HCT116 (cell line): ENCODE results near the gene TYW1B. TPM values are rescaled to one million over a fixed set of nuclear protein-coding genes. Genes with fewer than 3 reads are reported as not detected.
"Not testable (repeated sequence)": the region's sequence is repeated elsewhere in the genome, so short reads cannot be mapped to it uniquely, and the experiment has no call there.

ENCODE experiments used
- ATAC-seq: fragments of 200-7000 bp; cut with Tn5 transposase; 2 replicates; pipeline ENCODE4 v1.9.1; 2020; ENCODE audit warnings: mild to moderate bottlenecking, moderate library complexity
- BruUV-seq: library from RNA; stranded (reverse); fragments of 400-500 nt; replicated peaks from 2 replicates; lab custom pipeline; 2021; lab: Mats Ljungman, UMichigan
- CTCF ChIA-PET: fragments of 300-600 bp; sonication (Branson Sonifier 250); formaldehyde crosslinking; loops from one replicate; lab custom pipeline; 2021; ENCODE audit warnings: antibody characterized with exemption; lab: Charles Lee
- POLR2A ChIA-PET: fragments of 300-600, 350-600 bp; sonication (Branson Sonifier 250); formaldehyde crosslinking; loops from one replicate; lab custom pipeline; 2021; ENCODE audit warnings: antibody characterized with exemption; lab: Charles Lee
- RAD21 ChIA-PET, 2 experiments: fragments of 300-600 bp; sonication (Branson Sonifier 250); formaldehyde crosslinking; loops; one replicate each; lab custom pipeline; 2023; ENCODE audit warnings: low total read pairs in 2 of 2; ENCODE audit not compliant: uncharacterized antibody in 2 of 2, unreplicated experiment in 2 of 2, low non-redundant PET in 1 of 2; lab: Charles Lee
- DNase-seq: peaks from one replicate; pipeline ENCODE4 v3.0.0-alpha.2; 2010; ENCODE audit warnings: low read depth, low spot score
- H2AFZ ChIP-seq: fragments of 200-600 bp; shearing (Covaris generic), sonication (generic); 2 replicates; pipeline ENCODE4 v1.6.1; 2017; ENCODE audit warnings: low read depth, mixed run types, mixed read lengths, antibody characterized with exemption, low read length; ENCODE audit not compliant: poor library complexity, severe bottlenecking
- H3K27ac ChIP-seq: 2 replicates; pipeline ENCODE4 v1.5.1; 2012; ENCODE audit warnings: low read depth, low read length
- H3K27me3 ChIP-seq: fragments of 200-600 bp; sonication (generic); 2 replicates; pipeline ENCODE4 v1.6.1; 2016; ENCODE audit warnings: mixed run types, low read length, mixed read lengths; ENCODE audit not compliant: insufficient read depth
- H3K36me3 ChIP-seq, 2 experiments: fragments of 200-500 bp in 1 of 2; fragments of 200-600 bp in 1 of 2; sonication (Bioruptor generic) in 1 of 2; sonication (generic) in 1 of 2; 2 replicates each; pipeline versions ENCODE4 v1.5.1 to v1.6.1; 2014 to 2016; ENCODE audit warnings: low read length in 2 of 2, inconsistent platforms in 1 of 2, mixed read lengths in 1 of 2, mixed run types in 1 of 2; ENCODE audit not compliant: insufficient read depth in 2 of 2, control insufficient read depth in 1 of 2
- H3K4me1 ChIP-seq, 2 experiments: fragments of 200-600 bp in 1 of 2; sonication (generic) in 1 of 2; 2 replicates each; pipeline versions ENCODE4 v1.5.1 to v1.6.1; 2012 to 2017; ENCODE audit warnings: low read length in 2 of 2, inconsistent platforms in 1 of 2, mild to moderate bottlenecking in 1 of 2, mixed read lengths in 1 of 2, mixed run types in 1 of 2, moderate library complexity in 1 of 2; ENCODE audit not compliant: insufficient read depth in 2 of 2, control insufficient read depth in 1 of 2
- H3K4me2 ChIP-seq: fragments of 200-600 bp; sonication (generic); 2 replicates; pipeline ENCODE4 v1.6.1; 2017; ENCODE audit warnings: mixed run types, low read length, mixed read lengths
- H3K4me3 ChIP-seq, 2 experiments: fragments of 200-600 bp in 1 of 2; sonication (generic) in 1 of 2; replicated peaks in 1 of 2; 2 replicates each; pipeline ENCODE4 v1.5.1; 2011 to 2016; ENCODE audit warnings: low read length in 2 of 2, control low read depth in 1 of 2, low read depth in 1 of 2, mild to moderate bottlenecking in 1 of 2, mixed read lengths in 1 of 2, mixed run types in 1 of 2
- H3K79me2 ChIP-seq: fragments of 200-600 bp; sonication (generic); 2 replicates; pipeline ENCODE4 v1.6.1; 2017; ENCODE audit warnings: mild to moderate bottlenecking, mixed run types, low read length, moderate library complexity, mixed read lengths; ENCODE audit not compliant: insufficient read depth
- H3K9ac ChIP-seq: fragments of 200-600 bp; sonication (generic); 2 replicates; pipeline ENCODE4 v1.6.1; 2016; ENCODE audit warnings: low read length, mixed read lengths
- H3K9me2 ChIP-seq: fragments of 200-600 bp; sonication (generic), shearing (Covaris generic); 2 replicates; pipeline ENCODE4 v1.6.1; 2017; ENCODE audit warnings: mixed run types, mild to moderate bottlenecking, moderate library complexity; ENCODE audit not compliant: insufficient read depth
- H3K9me3 ChIP-seq, 2 experiments: fragments of 200-500 bp in 1 of 2; fragments of 200-600 bp in 1 of 2; sonication (Bioruptor generic) in 1 of 2; sonication (generic) in 1 of 2; 2 replicates each; pipeline ENCODE4 v1.6.1; 2014 to 2017; ENCODE audit warnings: low read length in 2 of 2, mixed read lengths in 2 of 2, inconsistent platforms in 1 of 2, low read depth in 1 of 2, mild to moderate bottlenecking in 1 of 2, mixed run types in 1 of 2, moderate library complexity in 1 of 2; ENCODE audit not compliant: control insufficient read depth in 1 of 2, insufficient read depth in 1 of 2
- H4K20me1 ChIP-seq: fragments of 200-600 bp; sonication (generic), shearing (Covaris generic); 2 replicates; pipeline ENCODE4 v1.6.1; 2017; ENCODE audit warnings: mixed run types, mild to moderate bottlenecking, moderate library complexity; ENCODE audit not compliant: insufficient read depth
- CBX3 ChIP-seq: IDR thresholded peaks from 2 replicates; pipeline ENCODE4 v1.6.1; 2012; ENCODE audit warnings: low read depth
- ELF1 ChIP-seq: IDR thresholded peaks from 2 replicates; pipeline ENCODE4 v1.6.1; 2012; ENCODE audit warnings: low read depth, borderline replicate concordance
- SP1 ChIP-seq: IDR thresholded peaks from 2 replicates; pipeline ENCODE4 v1.6.1; 2012; ENCODE audit warnings: low read depth
- YY1 ChIP-seq: IDR thresholded peaks from 2 replicates; pipeline ENCODE4 v1.6.1; 2011; ENCODE audit warnings: low read length, low read depth, moderate library complexity, mild to moderate bottlenecking; ENCODE audit not compliant: insufficient replicate concordance; ENCODE audit errors: extremely low read depth
- ZFX ChIP-seq: fragments of 450-650 bp; IDR thresholded peaks from 2 replicates; pipeline ENCODE4 v1.6.1; 2017
- intact Hi-C: fragments of 100-400 bp; cut with micrococcal nuclease; formaldehyde crosslinking; loops from 2 replicates; pipeline ENCODE4 v1.10.0; 2022
- total RNA-seq: library from RNA; stranded (reverse); gene quantifications from one replicate; pipeline ENCODE4 v1.2.1, GENCODE V29; 2021; ENCODE audit not compliant: unreplicated experiment
- TF ChIP-seq, protein P1 (sequence below): IDR thresholded peaks from 2 replicates; pipeline ENCODE4 v1.6.1; 2012; ENCODE audit warnings: low read depth

Gene TYW1B
- total RNA-seq, 1 experiment from 2014 or later: 2.4 TPM

DNA sequence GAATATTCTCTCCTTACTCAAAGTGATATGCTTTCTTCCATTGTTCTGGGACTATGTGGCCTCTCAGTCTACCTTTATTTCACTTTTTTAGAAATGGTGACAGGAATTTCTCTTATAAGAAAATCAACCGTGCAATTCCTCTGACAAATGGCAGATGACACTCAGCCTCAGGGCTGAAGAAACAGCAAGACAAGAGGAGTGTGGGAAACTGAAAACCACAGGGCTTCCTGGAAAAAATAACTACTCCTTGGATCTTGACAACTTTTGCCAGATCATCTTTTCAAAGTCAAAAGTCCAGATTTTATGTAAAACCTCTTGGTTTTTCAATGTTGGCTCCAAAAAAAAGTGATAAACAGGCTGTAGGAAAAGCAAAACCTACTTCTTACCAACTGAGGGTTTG, 121.5 kb downstream of the TYW1B start:
- intact Hi-C loops: no loop called here
- H3K27ac ChIP-seq: no peak overlapping the region
- H3K9me3 ChIP-seq: no peaks in the 10 kb centered on the region
- no peak overlapping the region for H3K4me2 ChIP-seq
- no peak overlapping the region for H2AFZ ChIP-seq
- H3K36me3 ChIP-seq: no peaks in the 10 kb centered on the region
- ATAC-seq: no peak
- ChIA-PET RAD21 (no interaction called here), CTCF (no interaction called here), POLR2A (no interaction called here)
- no peaks in the 10 kb centered on the region for H3K4me1 ChIP-seq
- DNase-seq: no peak
- no peaks in the 10 kb centered on the region for H3K79me2 ChIP-seq
- H3K4me3 ChIP-seq: no peak overlapping the region
- no peaks in the 10 kb centered on the region for H4K20me1 ChIP-seq
- H3K9ac ChIP-seq: no peak overlapping the region
- TF ChIP-seq ZFX: no peak
- TF ChIP-seq, protein P1, sequence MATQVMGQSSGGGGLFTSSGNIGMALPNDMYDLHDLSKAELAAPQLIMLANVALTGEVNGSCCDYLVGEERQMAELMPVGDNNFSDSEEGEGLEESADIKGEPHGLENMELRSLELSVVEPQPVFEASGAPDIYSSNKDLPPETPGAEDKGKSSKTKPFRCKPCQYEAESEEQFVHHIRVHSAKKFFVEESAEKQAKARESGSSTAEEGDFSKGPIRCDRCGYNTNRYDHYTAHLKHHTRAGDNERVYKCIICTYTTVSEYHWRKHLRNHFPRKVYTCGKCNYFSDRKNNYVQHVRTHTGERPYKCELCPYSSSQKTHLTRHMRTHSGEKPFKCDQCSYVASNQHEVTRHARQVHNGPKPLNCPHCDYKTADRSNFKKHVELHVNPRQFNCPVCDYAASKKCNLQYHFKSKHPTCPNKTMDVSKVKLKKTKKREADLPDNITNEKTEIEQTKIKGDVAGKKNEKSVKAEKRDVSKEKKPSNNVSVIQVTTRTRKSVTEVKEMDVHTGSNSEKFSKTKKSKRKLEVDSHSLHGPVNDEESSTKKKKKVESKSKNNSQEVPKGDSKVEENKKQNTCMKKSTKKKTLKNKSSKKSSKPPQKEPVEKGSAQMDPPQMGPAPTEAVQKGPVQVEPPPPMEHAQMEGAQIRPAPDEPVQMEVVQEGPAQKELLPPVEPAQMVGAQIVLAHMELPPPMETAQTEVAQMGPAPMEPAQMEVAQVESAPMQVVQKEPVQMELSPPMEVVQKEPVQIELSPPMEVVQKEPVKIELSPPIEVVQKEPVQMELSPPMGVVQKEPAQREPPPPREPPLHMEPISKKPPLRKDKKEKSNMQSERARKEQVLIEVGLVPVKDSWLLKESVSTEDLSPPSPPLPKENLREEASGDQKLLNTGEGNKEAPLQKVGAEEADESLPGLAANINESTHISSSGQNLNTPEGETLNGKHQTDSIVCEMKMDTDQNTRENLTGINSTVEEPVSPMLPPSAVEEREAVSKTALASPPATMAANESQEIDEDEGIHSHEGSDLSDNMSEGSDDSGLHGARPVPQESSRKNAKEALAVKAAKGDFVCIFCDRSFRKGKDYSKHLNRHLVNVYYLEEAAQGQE: no peak
- no peak for TF ChIP-seq ELF1
- TF ChIP-seq YY1: no peak
- no peak for TF ChIP-seq CBX3
- TF ChIP-seq SP1: no peak
- no TSS peak for BruUV-seq
- H3K9me2 ChIP-seq: no peaks in the 10 kb centered on the region
- no peaks in the 10 kb centered on the region for H3K27me3 ChIP-seq

DNA sequence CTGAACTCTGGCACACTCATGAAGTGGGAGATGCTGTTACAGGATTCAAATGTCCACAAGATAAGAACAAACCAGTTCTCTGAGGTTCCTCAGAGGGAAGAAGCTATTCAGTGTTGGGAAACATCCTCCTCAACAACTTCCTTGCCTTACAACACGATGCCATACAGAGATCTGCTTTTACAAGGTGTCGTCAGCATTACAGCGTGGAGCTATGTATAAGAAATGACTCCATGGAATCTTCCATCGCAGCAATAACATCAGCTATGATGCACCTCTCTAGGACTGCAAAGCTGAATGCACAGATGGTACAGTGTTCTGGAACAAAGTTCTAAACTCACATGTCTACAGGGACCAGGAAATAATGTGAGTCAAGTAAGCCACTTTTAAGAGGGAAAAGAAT, 122.3 kb downstream of the TYW1B start:
- H3K27me3 ChIP-seq, intact Hi-C loops, H3K79me2 ChIP-seq, RAD21 ChIA-PET, BruUV-seq, H3K27ac ChIP-seq, H3K9me3 ChIP-seq, CTCF ChIA-PET, H3K4me3 ChIP-seq, POLR2A ChIA-PET, ATAC-seq, H3K36me3 ChIP-seq, H3K9ac ChIP-seq, H3K4me1 ChIP-seq, H3K4me2 ChIP-seq, H2AFZ ChIP-seq, H4K20me1 ChIP-seq, DNase-seq, H3K9me2 ChIP-seq: not testable (repeated sequence)
